ENCODE data around the gene STK17B. TPM values are rescaled to one million over a fixed set of nuclear protein-coding genes. Genes with fewer than 3 reads are reported as not detected.

Gene STK17B
- total RNA-seq (2022; extraction: Qiagen RNA extraction; ENCODE audit: low read depth), result 3.7 to 5.8 TPM (median 4.3 TPM) in 5 replicates

DNA sequence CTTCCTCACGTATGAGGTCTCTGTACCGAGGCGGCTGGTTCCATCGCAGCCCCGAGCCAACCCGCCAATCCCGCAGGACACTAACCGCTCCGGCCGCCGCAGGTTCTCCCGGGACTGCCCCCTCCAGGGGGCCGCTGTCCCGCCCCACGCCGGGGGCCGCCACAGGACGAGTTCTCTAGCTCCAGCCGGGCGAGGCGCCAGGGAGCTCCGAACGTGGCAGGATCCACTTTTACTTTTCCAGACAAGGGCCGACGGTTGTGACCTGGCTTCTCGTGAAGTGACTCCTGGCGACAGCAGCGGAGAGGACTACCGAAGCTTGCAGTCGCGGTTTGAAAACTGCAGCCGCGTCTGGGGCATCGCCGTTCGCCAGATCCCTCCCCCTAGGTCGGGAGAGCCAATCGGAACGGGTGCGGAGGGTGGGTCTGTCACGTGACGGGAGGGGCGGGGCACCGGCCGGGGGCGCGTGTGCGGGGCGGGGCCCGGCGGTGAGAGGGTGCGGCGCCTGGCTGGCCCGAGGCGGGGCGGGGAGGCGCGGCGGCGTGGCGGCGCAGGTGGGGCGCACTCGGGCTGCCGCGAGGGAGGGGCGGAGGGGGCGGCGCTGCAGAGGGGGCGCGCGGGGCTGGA lies at the start of gene STK17B:
Gene STK17B, minus strand, starts transcription at position 331 of the 624 bp plus-strand sequence. CDS start 8,195 bp downstream, outside the sequence.

Other genes with a start within 250 kb of the STK17B start
- 0.76 to 1.5 TPM (median 0.81 TPM) in 5 replicates for gene DNAH7, start 102.7 kb downstream of the STK17B start, total RNA-seq (2022; extraction: Qiagen RNA extraction; ENCODE audit: low read depth)

Measured in A549 treated with CpdA at 1 μM for 4 hours (cell line).